Lung (tissue), 12 donors: ENCODE results near the gene TMEM240. TPM values are rescaled to one million over a fixed set of nuclear protein-coding genes. Genes with fewer than 3 reads are reported as not detected.

Experiments used
- ATAC-seq: fragments of 200-7000 bp; cut with Tn5 transposase; one replicate; pipeline ENCODE4 v1.9.1; 2020; ENCODE audit warnings: moderate number of reproducible peaks; ENCODE audit not compliant: insufficient read depth, low FRiP score
- DNase-seq, 3 donors: peaks; one replicate each; pipeline ENCODE4 v3.0.0-alpha.2; 2013 to 2017
- H3K27ac ChIP-seq, 2 donors: one replicate each; pipeline ENCODE4 v1.5.1; 2013; ENCODE audit warnings: mild to moderate bottlenecking in 2 of 2, moderate library complexity in 2 of 2, control low read depth in 1 of 2, inconsistent platforms in 1 of 2, low read depth in 1 of 2, low read length in 1 of 2
- H3K27me3 ChIP-seq, 3 donors: one replicate each; pipeline ENCODE4 v1.5.1; 2013; ENCODE audit warnings: low read length in 2 of 3; ENCODE audit not compliant: control insufficient read depth in 3 of 3, insufficient read depth in 3 of 3
- H3K36me3 ChIP-seq, 4 donors: one replicate each; pipeline ENCODE4 v1.5.1; 2013; ENCODE audit warnings: low read length in 4 of 4, mild to moderate bottlenecking in 1 of 4, moderate library complexity in 1 of 4; ENCODE audit not compliant: control insufficient read depth in 4 of 4, insufficient read depth in 4 of 4
- H3K4me1 ChIP-seq, 5 donors: one replicate each; pipeline ENCODE4 v1.5.1; 2013; ENCODE audit warnings: low read length in 5 of 5, mild to moderate bottlenecking in 2 of 5, moderate library complexity in 1 of 5; ENCODE audit not compliant: control insufficient read depth in 5 of 5, insufficient read depth in 5 of 5
- H3K4me3 ChIP-seq: one replicate; pipeline ENCODE4 v1.5.1; 2013; ENCODE audit warnings: mild to moderate bottlenecking, control low read depth, moderate library complexity
- H3K9ac ChIP-seq, 2 donors: one replicate each; pipeline ENCODE4 v1.5.1; 2013; ENCODE audit warnings: low read length in 2 of 2, control low read depth in 1 of 2; ENCODE audit not compliant: insufficient read depth in 1 of 2
- H3K9me3 ChIP-seq, 4 donors: one replicate each; pipeline ENCODE4 v1.5.1; 2013; ENCODE audit warnings: low read length in 3 of 4, mild to moderate bottlenecking in 1 of 4, moderate library complexity in 1 of 4; ENCODE audit not compliant: control insufficient read depth in 4 of 4, insufficient read depth in 3 of 4
- CTCF ChIP-seq: IDR thresholded peaks from 2 replicates; pipeline ENCODE4 v1.5.1; 2012; ENCODE audit warnings: mild to moderate bottlenecking; ENCODE audit errors: control extremely low read depth, extremely low read depth
- WGBS, 2 donors: extraction: QIAGEN DNeasy Blood & Tissue Kit; methylation state at CpG; one replicate each; pipeline ENCODE4 v1.1.7; 2013; 5-methylcytosine and 5-hydroxymethylcytosine counted together
- polyA plus RNA-seq, 2 donors: library from polyadenylated mRNA; stranded (reverse); fragments of 200-250 nt; gene quantifications; one replicate each; pipeline ENCODE4 v1.2.1, GENCODE V29; 2013
- total RNA-seq, 2 donors: library from RNA; depleted of rRNA in 1 of 2; stranded (reverse); fragments of >200 nt in 1 of 2; gene quantifications; one replicate each; pipeline ENCODE4 v1.2.1, GENCODE V29; 2014 to 2021
- donor health status: control.
- donor health status: control.
- donor health status: Bipolar disorder and iron deficiency.
- donor health status: healthy.
- donor health status: DM: yes; HTN: yes; CAD: no.

Gene TMEM240
- total and polyA plus RNA-seq, 4 donors: 2.3 to 4.2 (median 3.1) TPM

GRCh38 chr1:1573843-1574720 is 33.7 kb upstream of the TMEM240 start:
- ATAC-seq (peak; percentile 57), DNase-seq (peak; percentile 59 to 83 (median 78))
- H3K9ac ChIP-seq: peak overlapping the region; percentile 71 to 88
- peak overlapping the region; percentile 100 for H3K4me3 ChIP-seq
- WGBS, 2 donors: 0% methylated on average over 88 to 96 of the region's 96 CpGs
- H3K36me3 ChIP-seq: peaks cover 0 to 14% (median 6%) of the 10 kb centered on the region in 4 donors
- peaks cover 0 to 13% (median 5%) of the 10 kb centered on the region in 5 donors for H3K4me1 ChIP-seq
- peaks cover 0 to 3% (median 0%) of the 10 kb centered on the region in 3 donors for H3K27me3 ChIP-seq
- no peak for TF ChIP-seq CTCF
- peak overlapping the region; percentile 99 to 100 for H3K27ac ChIP-seq
- H3K9me3 ChIP-seq: no peaks in the 10 kb centered on the region

GRCh38 chr1:1569341-1569740 is 28.9 kb upstream of the TMEM240 start:
- H3K4me1 ChIP-seq: peaks cover 0 to 8% (median 4%) of the 10 kb centered on the region in 5 donors
- H3K27ac ChIP-seq: no peak overlapping the region
- H3K9me3 ChIP-seq: no peaks in the 10 kb centered on the region
- H3K9ac ChIP-seq: no peak overlapping the region
- H3K27me3 ChIP-seq: no peaks in the 10 kb centered on the region
- peaks cover 0 to 25% (median 17%) of the 10 kb centered on the region in 4 donors for H3K36me3 ChIP-seq
- 83 to 86% methylated on average over 7 of the region's 7 CpGs for WGBS, 2 donors
- ATAC-seq (no peak), DNase-seq (no peak)
- TF ChIP-seq CTCF: no peak
- no peak overlapping the region for H3K4me3 ChIP-seq

- no peak for ATAC-seq
- no peaks in the 10 kb centered on the region for H3K27me3 ChIP-seq
- WGBS, 2 donors: 68 to 73% methylated on average over 10 of the region's 10 CpGs
- no peak for TF ChIP-seq CTCF
- no peak overlapping the region for H3K27ac ChIP-seq
- DNase-seq: no peak
- no peaks in the 10 kb centered on the region for H3K9me3 ChIP-seq
- H3K4me1 ChIP-seq: peaks cover 0 to 6% (median 0%) of the 10 kb centered on the region in 5 donors
- peaks cover 8 to 30% (median 24%) of the 10 kb centered on the region in 4 donors for H3K36me3 ChIP-seq
- no peak overlapping the region for H3K9ac ChIP-seq
- no peak overlapping the region for H3K4me3 ChIP-seq
These were observed 27.5 kb upstream of the TMEM240 start for GRCh38 chr1:1567891-1568291.
